GM04503 (cell line): ENCODE results near the gene MFGE8.

Experiments used
- DNase-seq: peaks from one replicate; pipeline ENCODE4 v3.0.0-alpha.2; 2012; ENCODE audit warnings: low read depth

MFGE8 gene

DNA sequence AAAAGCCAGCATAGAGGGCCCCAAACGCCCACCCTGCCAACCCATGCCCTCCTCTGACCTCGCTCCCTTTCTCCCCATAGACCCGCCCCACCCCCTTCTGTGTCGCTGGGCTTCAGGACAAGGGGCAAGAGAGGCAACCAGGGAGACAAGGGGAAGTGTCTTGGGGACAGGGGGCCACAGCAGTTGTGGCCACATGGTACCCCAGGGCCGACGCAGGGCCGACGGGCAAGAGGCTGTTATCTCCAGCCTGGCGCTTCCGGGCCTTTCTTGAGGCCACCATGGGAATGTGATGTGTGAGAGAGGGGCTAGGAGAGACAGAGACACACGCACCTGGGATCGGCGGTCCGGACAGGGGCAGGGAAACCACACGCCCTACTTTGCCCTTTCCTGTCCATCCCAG is 14.4 kb downstream of the MFGE8 start:
- DNase-seq = no peak

- no peak for DNase-seq
Measured at GRCh38 chr15:88897456-88898194, 15.6 kb downstream of the MFGE8 start.

- DNase-seq = no peak
Measured at GRCh38 chr15:88897142-88897455, 16.1 kb downstream of the MFGE8 start.

DNA sequence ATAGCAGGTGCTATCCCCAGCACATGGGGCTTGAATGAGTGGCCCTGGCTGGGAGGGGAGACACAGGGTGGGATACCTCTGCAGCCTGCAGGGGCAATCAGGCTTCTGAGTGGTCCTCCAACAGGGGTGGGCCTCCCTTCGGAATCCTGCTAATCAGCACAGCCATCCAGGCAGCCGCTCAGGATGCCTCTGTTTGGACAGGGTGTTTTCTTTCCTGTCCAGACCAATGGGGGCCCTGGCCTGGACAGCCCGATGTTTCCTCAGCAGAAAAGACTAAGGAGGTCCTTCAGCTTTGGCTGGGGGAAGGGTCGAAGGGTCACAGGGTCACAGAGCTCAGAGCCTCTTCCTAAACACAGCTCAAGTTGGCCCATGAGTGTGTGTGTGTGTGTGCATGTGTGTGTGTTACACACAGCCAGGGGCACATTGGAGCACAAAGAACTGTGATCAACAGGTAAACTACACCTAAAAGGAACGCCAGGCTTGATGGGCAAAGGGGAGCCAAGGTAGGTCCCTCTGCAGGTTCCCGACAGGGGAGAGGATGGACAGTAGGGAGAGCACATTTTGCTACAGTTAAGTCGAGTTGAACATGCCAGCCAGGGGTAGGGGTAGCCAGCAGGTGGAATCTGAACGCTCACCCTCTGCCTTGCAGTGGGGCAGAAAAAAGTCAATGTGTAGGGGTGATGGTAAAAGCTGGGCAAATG is 16.7 kb downstream of the MFGE8 start:
- DNase-seq = no peak

DNA sequence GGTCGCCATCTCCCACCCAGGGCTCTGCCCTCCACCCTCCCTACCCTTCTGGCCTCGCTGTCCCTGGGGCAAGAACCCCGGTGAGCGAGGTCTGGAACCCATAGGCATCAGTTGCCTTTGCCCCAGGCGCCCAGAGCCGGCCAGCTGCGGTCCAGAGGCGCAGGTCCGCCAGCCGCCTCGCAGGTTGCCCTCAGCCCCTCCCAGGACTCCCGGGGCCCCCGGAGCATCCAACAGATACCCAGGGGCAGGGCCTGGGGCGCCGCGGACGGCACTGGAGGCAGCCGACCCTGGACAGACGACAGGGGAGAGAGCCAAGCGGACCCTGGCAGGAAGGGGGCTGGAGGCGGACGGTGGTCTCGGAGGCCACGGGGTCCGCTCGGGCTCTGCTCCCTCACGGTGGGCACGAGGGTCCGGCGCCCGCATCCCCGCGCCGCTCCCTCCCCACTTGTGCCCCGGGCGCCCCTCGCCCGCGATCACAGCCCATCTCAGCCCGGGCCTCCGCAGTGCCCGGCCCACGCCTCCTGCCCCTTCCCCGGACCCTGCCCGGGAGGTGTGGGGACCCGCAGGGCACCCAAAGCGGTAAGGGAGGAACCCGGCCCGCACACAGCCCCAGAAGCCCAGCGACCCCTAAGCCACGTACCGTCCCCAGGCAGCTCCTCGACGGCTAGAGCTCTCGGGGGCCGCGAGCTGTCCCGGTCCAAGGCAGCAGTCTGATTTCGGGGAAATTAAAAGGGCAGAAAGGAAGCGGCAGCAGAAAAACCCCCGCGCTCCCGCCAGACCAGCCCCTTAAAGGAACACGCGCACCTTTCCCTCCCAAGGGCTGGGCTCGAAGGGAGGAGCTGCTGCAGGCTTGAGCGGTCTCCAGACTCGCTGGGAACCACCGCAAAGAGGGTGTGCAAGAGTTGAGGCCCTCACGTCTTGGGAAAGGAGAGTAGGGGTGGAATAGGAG is 18.1 kb downstream of the MFGE8 start, which contains the start of gene HAPLN3:
TSS of gene HAPLN3 (minus strand) at position 726 of the 949 bp plus-strand sequence. CDS start 8,246 bp downstream, outside the sequence.
- no peak for DNase-seq

DNA sequence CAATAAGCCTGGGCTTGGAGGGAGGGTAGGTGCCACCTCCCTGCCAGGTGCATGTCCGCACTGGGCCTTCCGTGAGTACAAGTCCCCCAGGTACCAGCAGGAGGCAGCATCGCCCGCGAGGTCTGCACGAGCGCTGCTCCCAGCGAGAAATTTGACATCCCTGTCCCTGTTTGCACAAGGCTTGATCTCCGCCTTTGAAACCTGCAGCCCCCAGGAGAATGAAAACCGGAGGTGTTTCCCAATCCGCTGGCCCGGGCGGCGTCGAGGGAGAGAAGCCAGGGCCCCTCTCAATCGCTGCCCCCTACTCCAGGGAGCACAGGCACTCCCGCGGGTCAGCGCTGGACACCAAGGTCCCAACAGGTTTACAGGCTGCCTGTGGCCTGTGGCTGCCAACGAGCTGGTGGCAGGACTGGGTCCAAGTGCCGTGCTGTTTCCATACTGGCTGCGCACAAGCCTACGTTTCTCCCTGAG is 18.8 kb downstream of the MFGE8 start:
- DNase-seq = no peak

GRCh38 chr15:88891540-88892254 is 21.5 kb downstream of the MFGE8 start:
- DNase-seq = no peak

DNA sequence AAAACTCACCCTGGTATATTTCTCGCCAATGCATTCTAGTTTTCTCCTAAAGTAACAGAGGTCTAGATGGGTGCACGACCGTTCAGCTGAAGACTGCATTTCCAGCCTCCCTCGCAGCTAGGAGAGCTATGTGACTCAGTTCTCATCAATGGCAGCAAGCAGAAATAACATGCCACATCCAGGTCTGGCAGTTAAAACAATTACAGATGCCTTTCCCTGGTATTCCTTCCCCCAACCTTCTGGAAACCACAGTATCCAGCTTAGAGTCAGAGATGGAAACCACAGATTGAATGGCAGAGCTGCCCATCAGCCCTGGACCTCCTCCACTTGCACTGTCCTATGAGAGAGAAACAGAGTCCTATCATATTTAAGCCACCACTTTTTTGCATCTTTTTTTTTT is 22.7 kb downstream of the MFGE8 start:
- no peak for DNase-seq

DNA sequence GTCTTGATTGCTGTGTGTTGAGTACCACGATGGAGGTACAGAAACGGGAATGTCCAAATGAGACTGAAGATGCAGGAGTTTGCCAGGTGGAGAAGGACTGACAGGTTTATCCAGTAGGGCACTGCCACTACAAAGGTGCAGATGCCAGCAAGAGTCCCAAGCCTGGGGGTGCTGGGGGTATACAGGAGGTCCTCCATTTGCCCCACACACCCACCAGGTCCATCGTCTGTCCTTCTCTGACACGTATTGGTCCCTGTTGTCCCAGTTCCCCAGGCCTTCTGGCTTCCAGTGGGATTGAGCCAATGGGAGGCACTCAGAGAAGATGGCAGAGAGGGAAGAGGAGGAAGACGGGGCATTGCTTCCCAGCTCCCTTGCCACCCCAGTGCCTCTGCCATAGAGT is 24.5 kb downstream of the MFGE8 start:
- no peak for DNase-seq

DNA sequence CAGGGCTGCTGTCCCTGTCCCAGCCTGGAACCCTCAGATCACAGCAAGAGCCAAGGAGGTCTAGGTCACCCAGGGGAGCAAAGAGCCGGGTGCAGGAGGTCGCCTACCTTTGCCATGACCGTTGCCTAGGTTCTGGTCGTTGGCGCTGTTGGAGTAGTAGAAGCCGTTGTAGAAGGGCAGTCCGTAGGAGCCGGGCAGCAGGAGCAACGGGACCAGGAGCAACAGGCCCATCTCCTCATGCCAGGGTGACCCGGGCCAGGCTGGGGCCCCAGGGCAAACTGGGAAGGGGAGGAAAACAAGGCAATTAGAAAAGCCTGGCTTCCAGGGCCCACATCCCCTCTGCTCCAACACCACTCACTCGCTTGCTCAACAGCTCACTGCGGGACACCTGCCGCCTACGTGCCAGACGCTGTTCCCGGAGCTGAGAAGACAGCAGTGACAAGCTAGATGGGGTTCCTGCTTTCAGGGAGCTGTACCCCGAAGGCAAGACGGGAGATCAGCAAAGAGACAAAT is 26.1 kb downstream of the MFGE8 start:
- DNase-seq = no peak

- DNase-seq = no peak
Measured at GRCh38 chr15:88882785-88883184, 30.4 kb downstream of the MFGE8 start.

DNA sequence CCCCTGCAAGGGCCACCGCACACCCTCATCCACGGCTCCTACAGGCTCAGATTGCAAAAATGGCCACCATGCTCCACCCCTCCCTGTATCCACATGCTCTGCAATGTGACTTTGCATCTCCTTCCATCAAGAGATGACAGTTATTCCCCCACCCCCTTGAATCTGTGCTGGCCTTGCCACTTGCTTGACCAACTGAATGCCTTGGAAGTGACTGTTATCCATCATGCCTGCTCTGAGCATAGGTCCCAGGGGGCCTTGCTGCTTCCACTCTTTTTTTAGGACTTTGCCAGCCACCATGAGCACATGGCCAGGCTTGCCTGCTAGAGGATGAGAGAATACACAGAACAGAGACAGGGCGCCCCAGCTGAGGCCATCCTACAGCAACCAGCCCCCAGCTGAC is 31.4 kb downstream of the MFGE8 start:
- DNase-seq = no peak

DNA sequence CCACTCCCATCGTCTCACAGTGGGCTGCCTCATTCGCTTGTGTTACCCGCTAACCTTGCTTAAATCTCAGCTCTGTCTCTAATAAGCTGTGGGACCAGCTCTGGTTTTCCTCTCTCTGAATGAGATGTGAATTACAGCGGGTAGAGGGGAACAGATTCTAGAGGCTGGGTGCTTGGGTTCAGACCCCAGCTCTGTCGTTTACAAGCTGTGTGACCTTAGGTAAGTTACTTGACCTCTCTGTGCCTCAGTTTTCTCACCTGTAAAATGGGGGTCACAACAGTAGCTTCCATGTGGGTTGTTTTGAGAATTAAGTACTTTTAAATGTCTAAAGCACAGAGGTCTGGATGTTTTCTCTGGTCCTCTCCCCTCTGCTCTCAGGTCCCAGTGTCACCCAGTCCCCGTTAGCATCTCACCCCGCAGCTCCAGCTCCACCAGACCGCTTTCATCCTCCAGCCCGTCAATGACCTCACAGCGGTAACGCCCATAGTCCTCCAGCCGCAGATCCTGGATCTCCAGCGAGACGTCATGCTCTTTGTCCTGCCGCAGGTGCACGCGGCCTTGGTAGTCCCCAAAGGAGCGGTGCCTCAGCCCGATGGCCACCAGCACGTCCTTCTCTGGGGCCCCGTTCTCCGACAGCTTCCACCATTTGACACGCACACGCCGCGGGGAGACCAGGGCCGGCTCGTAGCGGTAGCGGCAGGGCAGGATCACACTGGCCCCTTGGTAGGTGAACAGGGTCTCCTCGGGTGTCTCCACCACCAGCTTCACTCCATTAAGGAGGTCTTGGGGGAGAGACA is 32.0 kb downstream of the MFGE8 start:
- DNase-seq = no peak

DNA sequence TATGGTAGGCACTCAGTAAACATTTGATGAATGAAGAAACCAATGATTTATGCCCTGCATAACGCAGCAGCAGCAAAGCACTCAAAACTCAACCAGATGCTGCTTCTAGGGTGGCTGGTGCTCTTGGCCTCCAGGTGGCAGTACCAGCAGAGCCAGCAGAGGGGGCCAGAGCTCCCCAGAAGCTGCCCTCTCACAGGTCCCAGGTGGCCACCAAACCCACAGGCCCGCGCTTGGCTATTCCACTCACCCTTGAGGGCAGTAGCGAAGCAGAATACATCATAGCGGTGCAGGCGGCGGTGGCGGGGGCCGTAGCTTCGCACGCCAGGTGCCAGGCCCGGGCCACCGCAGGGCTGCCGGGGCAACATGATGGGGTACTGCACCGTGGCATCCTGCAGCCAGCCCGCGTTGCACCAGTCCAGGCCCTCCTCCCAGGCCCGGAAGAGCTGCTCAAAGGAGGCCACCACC is 34.4 kb downstream of the MFGE8 start:
- no peak for DNase-seq

DNA sequence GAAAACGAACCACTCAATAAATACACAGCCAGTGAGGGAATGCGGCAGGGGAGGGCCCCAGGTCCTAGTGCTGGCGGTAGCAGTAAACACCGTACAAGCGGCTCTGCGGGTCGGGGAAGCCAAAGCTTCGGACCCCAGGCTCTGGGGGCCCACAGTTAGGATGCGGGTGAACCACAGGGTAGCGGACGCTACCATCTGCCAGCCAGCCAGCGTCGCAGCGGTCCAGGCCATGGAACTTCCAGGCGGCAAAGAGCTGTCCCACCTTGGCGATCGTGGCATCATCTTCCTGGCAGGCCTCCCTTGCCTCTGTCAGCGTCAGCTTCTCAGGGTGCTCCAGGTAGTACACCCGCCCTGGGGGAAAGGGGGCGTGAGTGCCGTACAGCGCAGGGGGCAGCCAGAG is 35.3 kb downstream of the MFGE8 start:
- no peak for DNase-seq

DNA sequence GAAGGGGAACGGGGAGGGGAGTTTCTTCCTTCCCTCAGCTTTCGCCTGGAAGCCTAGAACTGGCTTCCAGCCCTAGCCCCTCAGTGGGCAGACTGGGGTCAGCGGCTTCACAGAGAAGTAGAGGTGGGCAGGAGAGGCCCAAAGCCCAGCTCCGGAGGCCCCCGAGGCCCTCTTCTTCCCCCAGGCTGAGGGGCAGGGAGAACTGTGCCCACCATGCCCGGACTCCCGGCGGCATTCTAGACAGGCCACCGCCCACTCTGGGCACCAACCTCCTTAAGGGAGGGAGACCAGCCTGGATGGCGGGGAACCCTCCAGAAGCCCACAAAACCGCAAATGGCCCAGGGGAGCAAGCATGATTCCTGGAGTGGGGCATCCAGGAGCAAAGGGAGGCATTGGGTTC is 35.8 kb downstream of the MFGE8 start:
- DNase-seq = no peak

DNA sequence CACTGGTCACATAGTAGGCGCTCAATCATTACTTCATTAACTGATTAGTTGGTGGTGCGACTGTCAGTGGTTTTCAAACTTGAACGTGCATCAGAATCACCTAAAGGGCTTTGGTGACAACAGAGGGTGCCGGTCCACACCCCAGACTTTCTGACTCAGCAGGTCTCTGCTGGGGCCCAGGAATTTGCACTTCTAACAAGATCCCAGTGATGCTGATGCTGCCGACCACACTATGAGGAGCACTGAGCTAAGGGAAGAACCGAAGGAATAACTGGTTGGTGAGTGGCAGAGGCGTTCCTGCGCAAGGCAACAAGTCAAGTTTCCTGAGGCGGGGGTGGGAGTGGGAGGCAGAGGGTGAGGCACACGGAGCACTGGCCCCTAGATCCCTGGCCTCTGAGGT is 36.6 kb downstream of the MFGE8 start:
- DNase-seq = no peak

DNA sequence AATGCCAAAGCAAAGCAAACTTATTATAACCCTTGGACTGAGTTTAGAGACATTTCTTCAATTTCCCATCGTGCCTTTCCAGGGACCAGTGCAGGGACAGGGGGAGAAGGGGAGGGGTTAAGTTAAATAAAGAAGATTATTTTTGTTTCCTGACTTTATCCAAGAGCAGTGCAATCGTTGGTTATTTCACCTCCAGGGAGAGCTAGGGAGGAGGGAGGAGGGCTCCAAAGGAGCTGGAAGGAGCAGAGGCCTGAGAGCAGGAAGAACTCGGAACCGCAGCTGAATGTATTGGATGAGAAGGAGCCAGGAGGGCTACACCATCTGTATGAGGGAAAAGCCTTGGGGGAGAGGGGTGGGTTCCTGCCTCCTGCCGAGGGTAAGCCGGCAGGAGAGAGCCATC is 38.5 kb downstream of the MFGE8 start:
- DNase-seq = no peak

- DNase-seq = no peak
Measured at GRCh38 chr15:88874275-88874674, 38.9 kb downstream of the MFGE8 start.

DNA sequence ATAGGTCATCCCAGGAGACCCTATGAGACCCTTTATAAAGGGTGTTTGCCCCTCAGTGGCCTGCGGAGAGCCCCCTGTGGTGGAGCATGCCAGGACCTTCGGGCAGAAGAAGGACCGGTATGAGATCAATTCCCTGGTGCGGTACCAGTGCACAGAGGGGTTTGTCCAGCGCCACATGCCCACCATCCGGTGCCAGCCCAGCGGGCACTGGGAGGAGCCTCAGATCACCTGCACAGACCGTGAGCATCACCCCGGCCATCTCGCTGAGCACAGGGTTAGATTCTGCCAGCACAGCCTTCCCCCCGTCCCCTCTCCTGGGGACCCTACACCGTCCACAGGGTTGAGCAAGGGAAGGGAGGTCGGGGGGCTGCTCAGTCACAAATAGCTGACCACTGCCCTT is 39.4 kb downstream of the MFGE8 start:
- DNase-seq = no peak

DNA sequence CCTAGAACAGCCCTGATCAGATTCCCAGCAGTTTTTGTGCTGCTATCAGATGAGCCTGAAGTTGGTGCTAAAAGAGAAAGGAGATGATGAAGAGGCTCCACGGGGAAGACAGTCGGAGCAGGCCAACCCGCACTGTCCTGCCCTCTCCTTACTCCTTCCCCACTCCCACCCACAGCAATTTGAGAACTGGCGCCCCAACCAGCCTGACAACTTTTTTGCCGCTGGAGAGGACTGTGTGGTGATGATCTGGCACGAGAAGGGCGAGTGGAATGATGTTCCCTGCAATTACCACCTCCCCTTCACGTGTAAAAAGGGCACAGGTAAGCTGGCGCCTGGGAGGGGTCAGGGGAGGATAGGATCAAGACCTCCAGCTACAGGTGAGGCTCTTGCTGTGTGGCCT is 40.5 kb downstream of the MFGE8 start:
- DNase-seq = no peak
